ENCODE results near the gene MAP2K5. TPM values are rescaled to one million over a fixed set of nuclear protein-coding genes. Genes with fewer than 3 reads are reported as not detected.

Gene MAP2K5
- total RNA-seq, 4 donors from 2014 or later = 7.7 to 15.1 (median 12.0) TPM

GRCh38 chr15:67722030-67722817, 179.7 kb downstream of the MAP2K5 start:
- WGBS, 2 donors (ENCODE audit: low coverage in 1 of 2) = 93 to 96% methylated on average over 4 to 5 of the region's 5 CpGs
- no peaks in the 10 kb centered on the region for H3K4me1 ChIP-seq
- no peaks in the 10 kb centered on the region for H3K27me3 ChIP-seq
- no peak for TF ChIP-seq POLR2A (IDR thresholded peaks at IDR 0.05)
- no peak for TF ChIP-seq POLR2AphosphoS5 (IDR thresholded peaks at IDR 0.05)
- TF ChIP-seq EP300 (IDR thresholded peaks at IDR 0.05) = no peak
- TF ChIP-seq, protein P1, sequence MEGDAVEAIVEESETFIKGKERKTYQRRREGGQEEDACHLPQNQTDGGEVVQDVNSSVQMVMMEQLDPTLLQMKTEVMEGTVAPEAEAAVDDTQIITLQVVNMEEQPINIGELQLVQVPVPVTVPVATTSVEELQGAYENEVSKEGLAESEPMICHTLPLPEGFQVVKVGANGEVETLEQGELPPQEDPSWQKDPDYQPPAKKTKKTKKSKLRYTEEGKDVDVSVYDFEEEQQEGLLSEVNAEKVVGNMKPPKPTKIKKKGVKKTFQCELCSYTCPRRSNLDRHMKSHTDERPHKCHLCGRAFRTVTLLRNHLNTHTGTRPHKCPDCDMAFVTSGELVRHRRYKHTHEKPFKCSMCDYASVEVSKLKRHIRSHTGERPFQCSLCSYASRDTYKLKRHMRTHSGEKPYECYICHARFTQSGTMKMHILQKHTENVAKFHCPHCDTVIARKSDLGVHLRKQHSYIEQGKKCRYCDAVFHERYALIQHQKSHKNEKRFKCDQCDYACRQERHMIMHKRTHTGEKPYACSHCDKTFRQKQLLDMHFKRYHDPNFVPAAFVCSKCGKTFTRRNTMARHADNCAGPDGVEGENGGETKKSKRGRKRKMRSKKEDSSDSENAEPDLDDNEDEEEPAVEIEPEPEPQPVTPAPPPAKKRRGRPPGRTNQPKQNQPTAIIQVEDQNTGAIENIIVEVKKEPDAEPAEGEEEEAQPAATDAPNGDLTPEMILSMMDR (IDR thresholded peaks at IDR 0.05) = no peak
- no peak overlapping the region for H3K4me3 ChIP-seq
- no peak for ATAC-seq
- H3K27ac ChIP-seq = no peak overlapping the region
- peaks cover 0 to 4% of the 10 kb centered on the region in 2 donors for H3K36me3 ChIP-seq
- H3K9me3 ChIP-seq = no peaks in the 10 kb centered on the region

- Histone ChIP-seq H3K27me3 (no peaks in the 10 kb centered on the region), H3K36me3 (peaks cover 0 to 4% of the 10 kb centered on the region in 2 donors), H3K9me3 (no peaks in the 10 kb centered on the region), H3K4me1 (no peaks in the 10 kb centered on the region), H3K27ac (no peak overlapping the region), H3K4me3 (no peak overlapping the region)
- TF ChIP-seq POLR2AphosphoS5 (IDR thresholded peaks at IDR 0.05) (no peak), POLR2A (IDR thresholded peaks at IDR 0.05) (no peak), EP300 (IDR thresholded peaks at IDR 0.05) (no peak)
- TF ChIP-seq, protein P1 (IDR thresholded peaks at IDR 0.05) = no peak
- ATAC-seq = no peak
- whole genome bisulfite sequencing, 2 donors (ENCODE audit: low coverage in 1 of 2) = 71 to 88% methylated on average over 1 to 4 of the region's 4 CpGs
Observed at GRCh38 chr15:67723294-67724024, 181.0 kb downstream of the MAP2K5 start.

GRCh38 chr15:67724691-67725375, 182.3 kb downstream of the MAP2K5 start:
- ATAC-seq = no peak
- no peaks in the 10 kb centered on the region for H3K4me1 ChIP-seq
- TF ChIP-seq POLR2AphosphoS5 (IDR thresholded peaks at IDR 0.05) = no peak
- TF ChIP-seq, protein P1 (IDR thresholded peaks at IDR 0.05) = no peak
- TF ChIP-seq POLR2A (IDR thresholded peaks at IDR 0.05) = no peak
- no peak for TF ChIP-seq EP300 (IDR thresholded peaks at IDR 0.05)
- peaks cover 0 to 4% of the 10 kb centered on the region in 2 donors for H3K36me3 ChIP-seq
- H3K27ac ChIP-seq = no peak overlapping the region
- H3K4me3 ChIP-seq = no peak overlapping the region
- no peaks in the 10 kb centered on the region for H3K9me3 ChIP-seq
- no peaks in the 10 kb centered on the region for H3K27me3 ChIP-seq
- 84 to 100% methylated on average over 1 to 4 of the region's 4 CpGs for WGBS, 2 donors (ENCODE audit: low coverage in 1 of 2)

- no peak for TF ChIP-seq POLR2AphosphoS5 (IDR thresholded peaks at IDR 0.05)
- no peak for TF ChIP-seq EP300 (IDR thresholded peaks at IDR 0.05)
- no peak for TF ChIP-seq POLR2A (IDR thresholded peaks at IDR 0.05)
- TF ChIP-seq, protein P1 (IDR thresholded peaks at IDR 0.05) = no peak
- H3K9me3 ChIP-seq = no peaks in the 10 kb centered on the region
- peaks cover 0 to 18% (median 0%) of the 10 kb centered on the region in 3 donors for H3K4me1 ChIP-seq
- no peak overlapping the region for H3K4me3 ChIP-seq
- H3K27ac ChIP-seq = no peak overlapping the region
- WGBS, 2 donors (ENCODE audit: low coverage in 1 of 2) = 100% methylated on average over 1 of the region's 1 CpG
- no peaks in the 10 kb centered on the region for H3K27me3 ChIP-seq
- ATAC-seq = no peak
- peaks cover 0 to 4% of the 10 kb centered on the region in 2 donors for H3K36me3 ChIP-seq
Observed at GRCh38 chr15:67730135-67730534, 187.6 kb downstream of the MAP2K5 start.
